GM18502 (cell line): ENCODE measurements around the gene ITK.

Experiments used
- ATAC-seq: cut with Tn5 transposase; IDR thresholded peaks from one replicate; pipeline ENCODE4 v1.9.1; 2021; ENCODE audit warnings: mild to moderate bottlenecking; ENCODE audit not compliant: unreplicated experiment, poor library complexity

The ITK gene

GRCh38 chr5:157295247-157295646 lies 114.6 kb downstream of the ITK start:
- no peak for ATAC-seq

GRCh38 chr5:157300564-157300963 lies 119.9 kb downstream of the ITK start:
- ATAC-seq = no peak

GRCh38 chr5:157301066-157301465 lies 120.4 kb downstream of the ITK start:
- no peak for ATAC-seq

DNA sequence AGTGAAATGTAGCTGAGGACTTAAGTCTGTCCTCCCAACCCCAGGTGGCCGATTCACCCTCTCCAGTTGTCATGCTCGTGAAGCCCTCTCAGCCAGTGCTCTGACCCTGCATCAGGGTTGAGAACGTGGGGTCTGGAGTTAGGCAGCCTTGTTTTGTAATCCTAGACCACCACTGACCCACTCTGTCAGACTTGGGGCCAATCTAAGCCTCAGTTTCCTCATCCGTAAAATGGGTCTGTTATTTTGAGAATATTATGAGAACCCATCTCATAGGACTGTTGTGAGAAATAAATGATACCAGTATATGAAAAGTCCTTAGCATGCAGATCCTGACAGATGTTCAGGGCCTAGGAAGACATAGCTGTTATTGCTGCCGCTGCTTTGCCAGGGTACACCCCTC lies 122.4 kb downstream of the ITK start:
- ATAC-seq = no peak

- no peak for ATAC-seq
Observed at GRCh38 chr5:157303667-157304327, 123.2 kb downstream of the ITK start.
